ENCODE measurements around the gene EMILIN1. TPM values are rescaled to one million over a fixed set of nuclear protein-coding genes. Genes with fewer than 3 reads are reported as not detected.

EMILIN1 gene
- total RNA-seq, 1 experiment from 2014 or later: 1.2 TPM

- Histone ChIP-seq H2BK15ac (ENCODE audit: low read depth, low read length) (no peak overlapping the region), H3K56ac (ENCODE audit: insufficient read length, low read depth, low read length) (no peak overlapping the region), H3K18ac (ENCODE audit: insufficient read length, low read depth, low read length) (peak overlapping the region; percentile 9), H4K5ac (ENCODE audit: insufficient read length, low read depth, low read length) (no peak overlapping the region), H3K23ac (ENCODE audit: insufficient read length, low read depth, low read length) (no peak overlapping the region), H4K91ac (ENCODE audit: insufficient read length, low read depth, low read length) (no peak overlapping the region), H2AFZ (ENCODE audit: low read length) (no peak overlapping the region), H3K27ac (ENCODE audit: insufficient read length, low read depth, low read length) (no peak overlapping the region), H3K27me3 (ENCODE audit: insufficient read depth, low read length) (no peaks in the 10 kb centered on the region), H3K23me2 (ENCODE audit: insufficient read length, low read depth, low read length, poor library complexity, severe bottlenecking) (peaks cover 10% of the 10 kb centered on the region), H2BK5ac (ENCODE audit: insufficient read length, low read length) (no peak overlapping the region), H3K9ac (ENCODE audit: extremely low read depth, insufficient read length, low read length) (peak overlapping the region; percentile 36), H3K79me2 (ENCODE audit: insufficient read depth, low read length) (no peaks in the 10 kb centered on the region), H2BK120ac (ENCODE audit: low read depth, low read length, poor library complexity, severe bottlenecking) (no peak overlapping the region), H4K20me1 (ENCODE audit: control insufficient read depth, insufficient read depth, insufficient read length) (no peaks in the 10 kb centered on the region), H2BK12ac (ENCODE audit: insufficient read length, low read depth, low read length) (no peak overlapping the region), H2BK20ac (ENCODE audit: low read depth, low read length, poor library complexity, severe bottlenecking) (no peak overlapping the region), H3T11ph (ENCODE audit: low read length) (no peak overlapping the region), H3K9me3 (ENCODE audit: control insufficient read depth, low read depth, low read length) (no peaks in the 10 kb centered on the region), H3K14ac (ENCODE audit: insufficient read depth, low read length) (no peak overlapping the region), H3K79me1 (ENCODE audit: insufficient read depth, low read depth, low read length, poor library complexity, severe bottlenecking) (no peaks in the 10 kb centered on the region), H3K4me2 (ENCODE audit: insufficient read depth, insufficient read length, low read length) (peak overlapping the region; percentile 59), H4K8ac (replicated peaks; ENCODE audit: insufficient read length, low read depth, low read length) (no peak overlapping the region), H2AK5ac (ENCODE audit: insufficient read length, low read length) (no peak overlapping the region), H3K4me1 (ENCODE audit: insufficient read depth, low read length) (peaks cover 4% of the 10 kb centered on the region; the same call in 1 of the 2 replicates), H3K4ac (ENCODE audit: low read depth, low read length) (no peak overlapping the region)
- H3K4me3 Mint-ChIP-seq: peak overlapping the region; percentile 94 to 97
- TF ChIP-seq, protein P1, sequence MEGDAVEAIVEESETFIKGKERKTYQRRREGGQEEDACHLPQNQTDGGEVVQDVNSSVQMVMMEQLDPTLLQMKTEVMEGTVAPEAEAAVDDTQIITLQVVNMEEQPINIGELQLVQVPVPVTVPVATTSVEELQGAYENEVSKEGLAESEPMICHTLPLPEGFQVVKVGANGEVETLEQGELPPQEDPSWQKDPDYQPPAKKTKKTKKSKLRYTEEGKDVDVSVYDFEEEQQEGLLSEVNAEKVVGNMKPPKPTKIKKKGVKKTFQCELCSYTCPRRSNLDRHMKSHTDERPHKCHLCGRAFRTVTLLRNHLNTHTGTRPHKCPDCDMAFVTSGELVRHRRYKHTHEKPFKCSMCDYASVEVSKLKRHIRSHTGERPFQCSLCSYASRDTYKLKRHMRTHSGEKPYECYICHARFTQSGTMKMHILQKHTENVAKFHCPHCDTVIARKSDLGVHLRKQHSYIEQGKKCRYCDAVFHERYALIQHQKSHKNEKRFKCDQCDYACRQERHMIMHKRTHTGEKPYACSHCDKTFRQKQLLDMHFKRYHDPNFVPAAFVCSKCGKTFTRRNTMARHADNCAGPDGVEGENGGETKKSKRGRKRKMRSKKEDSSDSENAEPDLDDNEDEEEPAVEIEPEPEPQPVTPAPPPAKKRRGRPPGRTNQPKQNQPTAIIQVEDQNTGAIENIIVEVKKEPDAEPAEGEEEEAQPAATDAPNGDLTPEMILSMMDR (conservative IDR thresholded peaks at IDR 0.05): peak; percentile 54; the same call in 2 of the 3 replicates
- peaks cover 9% of the 10 kb centered on the region for H3K27me3 Mint-ChIP-seq (ENCODE audit: low read depth)
- DNase-seq: peak; percentile 95
- H3K27ac Mint-ChIP-seq: peak overlapping the region; percentile 94 to 99 (median 98)
- peaks cover 7 to 16% of the 10 kb centered on the region in 2 experiments for H3K9me3 Mint-ChIP-seq
- H3K4me1 Mint-ChIP-seq: peaks cover 10 to 14% of the 10 kb centered on the region in 2 experiments
- H3K36me3 Mint-ChIP-seq (ENCODE audit: insufficient read depth in 1 of 3, low read depth in 3 of 3): peaks cover 21 to 25% (median 23%) of the 10 kb centered on the region in 3 experiments
- WGBS (ENCODE audit: extremely low coverage, insufficient read length, low lambda C conversion rate): no CpG with 5 or more reads among the region's 48 CpGs
Observed at GRCh38 chr2:27050281-27050995, 28.0 kb upstream of the EMILIN1 start.

All from H9 (cell line).